Smooth muscle cell (in vitro differentiated cells): ENCODE data around the gene CCDC192. TPM values are rescaled to one million over a fixed set of nuclear protein-coding genes. Genes with fewer than 3 reads are reported as not detected.

ENCODE experiments used
- DNase-seq: peaks from one replicate; lab custom pipeline; 2025; ENCODE audit not compliant: unreplicated experiment; lab: John Stamatoyannopoulos, UW
- H2AFZ ChIP-seq: fragments of 200-600 bp; sonication (generic); 2 replicates; pipeline ENCODE4 v1.6.0; 2016; ENCODE audit warnings: antibody characterized with exemption, low read depth, mild to moderate bottlenecking
- H3F3A ChIP-seq: fragments of 200-600 bp; sonication (generic); 2 replicates; pipeline ENCODE4 v1.6.0; 2017; ENCODE audit warnings: antibody characterized with exemption, low read depth
- H3K27ac ChIP-seq: fragments of 200-600 bp; sonication (generic); 2 replicates; pipeline ENCODE4 v1.5.1; 2016; ENCODE audit warnings: low read depth, mild to moderate bottlenecking
- H3K27me3 ChIP-seq: fragments of 200-600 bp; sonication (generic); 2 replicates; pipeline ENCODE4 v1.6.1; 2016; ENCODE audit warnings: low read depth, mild to moderate bottlenecking
- H3K36me3 ChIP-seq: fragments of 200-600 bp; sonication (generic); 2 replicates; pipeline ENCODE4 v1.5.1; 2016; ENCODE audit warnings: low read depth
- H3K4me1 ChIP-seq: fragments of 200-600 bp; sonication (generic); 2 replicates; pipeline ENCODE4 v1.5.1; 2016; ENCODE audit warnings: low read depth
- H3K4me2 ChIP-seq: fragments of 200-600 bp; sonication (generic); 2 replicates; pipeline ENCODE4 v1.6.0; 2016; ENCODE audit warnings: mild to moderate bottlenecking
- H3K4me3 ChIP-seq: fragments of 200-600 bp; sonication (generic); 2 replicates; pipeline ENCODE4 v1.5.1; 2016; ENCODE audit warnings: mild to moderate bottlenecking
- H3K79me2 ChIP-seq: fragments of 200-600 bp; sonication (generic); 2 replicates; pipeline ENCODE4 v1.6.0; 2016; ENCODE audit warnings: low read depth, mild to moderate bottlenecking
- H3K9ac ChIP-seq: fragments of 200-600 bp; sonication (generic); 2 replicates; pipeline ENCODE4 v1.6.0; 2016; ENCODE audit warnings: low read depth
- H3K9me3 ChIP-seq: fragments of 200-600 bp; sonication (generic); replicated peaks from 2 replicates; pipeline ENCODE4 v1.5.1; 2016; ENCODE audit warnings: low read depth
- H4K20me1 ChIP-seq: fragments of 200-600 bp; sonication (generic); 2 replicates; pipeline ENCODE4 v1.6.0; 2016; ENCODE audit warnings: low read depth
- CTCF ChIP-seq: fragments of 200-600 bp; sonication (generic); IDR thresholded peaks from 2 replicates; pipeline ENCODE4 v1.5.1; 2017; ENCODE audit warnings: borderline replicate concordance, mild to moderate bottlenecking, antibody characterized with exemption; ENCODE audit not compliant: insufficient read depth, poor library complexity, severe bottlenecking
- WGBS: methylation state at CpG from one replicate; pipeline ENCODE4 v1.1.7; 2016; ENCODE audit warnings: low lambda C conversion rate; 5-methylcytosine and 5-hydroxymethylcytosine counted together
- polyA plus RNA-seq: library from polyadenylated mRNA; unstranded; fragments of >200 nt; fragmentation: Nextera tagmentation; extraction: Ambion mirVana; gene quantifications from 2 replicates; pipeline ENCODE4 v1.2.1, GENCODE V29; 2016
- total RNA-seq: library from RNA; depleted of rRNA; stranded (reverse); fragments of >200 nt; gene quantifications from 2 replicates; pipeline ENCODE4 v1.2.3, GENCODE V29; 2014

The CCDC192 gene
- total and polyA plus RNA-seq, 2 experiments from 2014 or later = not detected

- no peak overlapping the region for H3K27ac ChIP-seq
- no peaks in the 10 kb centered on the region for H3K79me2 ChIP-seq
- no peak for DNase-seq
- H4K20me1 ChIP-seq = no peaks in the 10 kb centered on the region
- no peak overlapping the region for H3K4me3 ChIP-seq
- peaks cover 19% of the 10 kb centered on the region for H3K4me1 ChIP-seq
- TF ChIP-seq CTCF = no peak
- WGBS = 67% methylated on average over 6 of the region's 6 CpGs
- H3K9me3 ChIP-seq = no peaks in the 10 kb centered on the region
- no peak overlapping the region for H3K9ac ChIP-seq
- H3F3A ChIP-seq = no peaks in the 10 kb centered on the region
- H3K4me2 ChIP-seq = no peak overlapping the region
- H2AFZ ChIP-seq = no peak overlapping the region
- H3K36me3 ChIP-seq = no peaks in the 10 kb centered on the region
- H3K27me3 ChIP-seq = no peaks in the 10 kb centered on the region
Observed at GRCh38 chr5:127936439-127936972, 233.3 kb downstream of the CCDC192 start.

- Histone ChIP-seq H3K27ac (no peak overlapping the region), H3F3A (no peaks in the 10 kb centered on the region), H3K79me2 (no peaks in the 10 kb centered on the region), H3K9me3 (no peaks in the 10 kb centered on the region), H2AFZ (no peak overlapping the region), H4K20me1 (no peaks in the 10 kb centered on the region), H3K4me3 (no peak overlapping the region), H3K36me3 (no peaks in the 10 kb centered on the region), H3K9ac (no peak overlapping the region), H3K27me3 (no peaks in the 10 kb centered on the region), H3K4me1 (peaks cover 29% of the 10 kb centered on the region), H3K4me2 (no peak overlapping the region)
- no peak for TF ChIP-seq CTCF
- WGBS = 88% methylated on average over 2 of the region's 2 CpGs
- no peak for DNase-seq
Observed at GRCh38 chr5:127938746-127939145, 235.6 kb downstream of the CCDC192 start.

GRCh38 chr5:127940854-127941253 lies 237.7 kb downstream of the CCDC192 start:
- H3K79me2 ChIP-seq = no peaks in the 10 kb centered on the region
- H3K4me1 ChIP-seq = peaks cover 15% of the 10 kb centered on the region
- no peak for TF ChIP-seq CTCF
- DNase-seq = no peak
- no peaks in the 10 kb centered on the region for H3K36me3 ChIP-seq
- no peaks in the 10 kb centered on the region for H3K27me3 ChIP-seq
- H3K4me3 ChIP-seq = no peak overlapping the region
- no peak overlapping the region for H3K27ac ChIP-seq
- no peaks in the 10 kb centered on the region for H4K20me1 ChIP-seq
- 43% methylated on average over 1 of the region's 1 CpG for WGBS
- H3K9me3 ChIP-seq = no peaks in the 10 kb centered on the region
- no peak overlapping the region for H3K9ac ChIP-seq
- H2AFZ ChIP-seq = no peak overlapping the region
- H3F3A ChIP-seq = no peaks in the 10 kb centered on the region
- no peak overlapping the region for H3K4me2 ChIP-seq

- Histone ChIP-seq H3K27me3 (no peaks in the 10 kb centered on the region), H3K4me3 (peak overlapping the region; percentile 21), H2AFZ (peak overlapping the region; percentile 6), H3F3A (no peaks in the 10 kb centered on the region), H3K4me1 (peaks cover 15% of the 10 kb centered on the region), H3K27ac (no peak overlapping the region), H4K20me1 (no peaks in the 10 kb centered on the region), H3K9ac (no peak overlapping the region), H3K36me3 (no peaks in the 10 kb centered on the region), H3K4me2 (peak overlapping the region; percentile 74), H3K79me2 (no peaks in the 10 kb centered on the region), H3K9me3 (no peaks in the 10 kb centered on the region)
- TF ChIP-seq CTCF = no peak
- 55% methylated on average over 9 of the region's 9 CpGs for WGBS
- no peak for DNase-seq
Observed at GRCh38 chr5:127941646-127942045, 238.5 kb downstream of the CCDC192 start.
